IPS DF 19.7 (cell line): Measurements from ENCODE around the gene JPH4.

ENCODE experiments used
- DNase-seq: peaks from one replicate; pipeline ENCODE4 v3.0.0-alpha.2; 2013; ENCODE audit warnings: low read depth, low spot score

Gene JPH4

GRCh38 chr14:23530375-23531055 is 48.1 kb downstream of the JPH4 start:
- no peak for DNase-seq

GRCh38 chr14:23529016-23529415 is 49.6 kb downstream of the JPH4 start:
- no peak for DNase-seq

GRCh38 chr14:23528555-23528954 is 50.0 kb downstream of the JPH4 start:
- DNase-seq = no peak

- DNase-seq = no peak
Measured at GRCh38 chr14:23525611-23526010, 53.0 kb downstream of the JPH4 start.

- no peak for DNase-seq
Measured at GRCh38 chr14:23524954-23525353, 53.6 kb downstream of the JPH4 start.

- DNase-seq = no peak
Measured at GRCh38 chr14:23523229-23524016, 55.2 kb downstream of the JPH4 start.

GRCh38 chr14:23522643-23523198 is 55.9 kb downstream of the JPH4 start:
- DNase-seq = no peak

- no peak for DNase-seq
Measured at GRCh38 chr14:23521785-23522640, 56.6 kb downstream of the JPH4 start.

GRCh38 chr14:23520899-23521533 is 57.6 kb downstream of the JPH4 start:
- no peak for DNase-seq

- DNase-seq = no peak
Measured at GRCh38 chr14:23518709-23519108, 59.9 kb downstream of the JPH4 start.
